Measurements from ENCODE around the gene AKR7A3. TPM values are rescaled to one million over a fixed set of nuclear protein-coding genes. Genes with fewer than 3 reads are reported as not detected.

AKR7A3 gene
- total RNA-seq, 2 donors from 2014 or later = 2.5 to 3.9 TPM

GRCh38 chr1:19310720-19311502 is 22.3 kb upstream of the AKR7A3 start:
- ATAC-seq (ENCODE audit: insufficient number of reproducible peaks, low FRiP score, low read depth) = no peak
- Histone ChIP-seq H3K27ac (peak overlapping the region in 1 of 2 donors; percentile 17), H3K4me1 (ENCODE audit: control insufficient read depth in 1 of 2, low read depth in 2 of 2) (peaks cover 26 to 34% of the 10 kb centered on the region in 2 donors), H3K4me3 (peak overlapping the region; percentile 96), H3K36me3 (peaks cover 16% of the 10 kb centered on the region), H3K9me3 (no peaks in the 10 kb centered on the region), H3K27me3 (replicated peaks; ENCODE audit: insufficient read depth) (no peaks in the 10 kb centered on the region)
- no peak for DNase-seq (ENCODE audit: low spot score)
- no peak for TF ChIP-seq CTCF (IDR thresholded peaks at IDR 0.05)

GRCh38 chr1:19310061-19310460 is 21.5 kb upstream of the AKR7A3 start:
- H3K4me3 ChIP-seq = no peak overlapping the region
- peaks cover 25% of the 10 kb centered on the region for H3K36me3 ChIP-seq
- peaks cover 20 to 25% of the 10 kb centered on the region in 2 donors for H3K4me1 ChIP-seq (ENCODE audit: control insufficient read depth in 1 of 2, low read depth in 2 of 2)
- ATAC-seq (ENCODE audit: insufficient number of reproducible peaks, low FRiP score, low read depth) (no peak), DNase-seq (ENCODE audit: low spot score) (no peak)
- H3K27me3 ChIP-seq (replicated peaks; ENCODE audit: insufficient read depth) = no peaks in the 10 kb centered on the region
- H3K27ac ChIP-seq = no peak overlapping the region
- no peak for TF ChIP-seq CTCF (IDR thresholded peaks at IDR 0.05)
- H3K9me3 ChIP-seq = no peaks in the 10 kb centered on the region

GRCh38 chr1:19309123-19309813 is 20.7 kb upstream of the AKR7A3 start:
- Histone ChIP-seq H3K27me3 (replicated peaks; ENCODE audit: insufficient read depth) (no peaks in the 10 kb centered on the region), H3K9me3 (no peaks in the 10 kb centered on the region), H3K4me3 (no peak overlapping the region), H3K27ac (no peak overlapping the region), H3K4me1 (ENCODE audit: control insufficient read depth in 1 of 2, low read depth in 2 of 2) (peaks cover 19 to 23% of the 10 kb centered on the region in 2 donors), H3K36me3 (peaks cover 26% of the 10 kb centered on the region)
- TF ChIP-seq CTCF (IDR thresholded peaks at IDR 0.05) = no peak
- DNase-seq (ENCODE audit: low spot score) (no peak), ATAC-seq (ENCODE audit: insufficient number of reproducible peaks, low FRiP score, low read depth) (no peak)

GRCh38 chr1:19308509-19308907 is 19.9 kb upstream of the AKR7A3 start:
- DNase-seq (ENCODE audit: low spot score) = no peak
- Histone ChIP-seq H3K9me3 (no peaks in the 10 kb centered on the region), H3K4me3 (no peak overlapping the region), H3K27me3 (replicated peaks; ENCODE audit: insufficient read depth) (no peaks in the 10 kb centered on the region), H3K4me1 (ENCODE audit: control insufficient read depth in 1 of 2, low read depth in 2 of 2) (peaks cover 13 to 19% of the 10 kb centered on the region in 2 donors), H3K27ac (no peak overlapping the region), H3K36me3 (peaks cover 33% of the 10 kb centered on the region)
- TF ChIP-seq CTCF (IDR thresholded peaks at IDR 0.05) = no peak
- ATAC-seq (ENCODE audit: insufficient number of reproducible peaks, low FRiP score, low read depth) = no peak

- H3K27ac ChIP-seq = no peak overlapping the region
- DNase-seq (ENCODE audit: low spot score) (no peak), ATAC-seq (ENCODE audit: insufficient number of reproducible peaks, low FRiP score, low read depth) (no peak)
- H3K4me1 ChIP-seq (ENCODE audit: control insufficient read depth in 1 of 2, low read depth in 2 of 2) = peaks cover 8 to 14% of the 10 kb centered on the region in 2 donors
- no peak overlapping the region for H3K4me3 ChIP-seq
- peaks cover 38% of the 10 kb centered on the region for H3K36me3 ChIP-seq
- H3K27me3 ChIP-seq (replicated peaks; ENCODE audit: insufficient read depth) = no peaks in the 10 kb centered on the region
- no peaks in the 10 kb centered on the region for H3K9me3 ChIP-seq
- TF ChIP-seq CTCF (IDR thresholded peaks at IDR 0.05) = no peak
These were observed 19.4 kb upstream of the AKR7A3 start for GRCh38 chr1:19307794-19308508.
